SU-DHL-6 (cell line): ENCODE results near the gene HECW1.

ENCODE experiments used
- CTCF ChIP-seq: fragments of 200-600 bp; sonication (generic); IDR thresholded peaks from one replicate; pipeline ENCODE4 v1.5.1; 2017; ENCODE audit warnings: antibody characterized with exemption, mild to moderate bottlenecking, low read length, moderate library complexity; ENCODE audit not compliant: insufficient read depth, poor library complexity, severe bottlenecking
- EZH2phosphoT487 ChIP-seq: fragments of 200-600 bp; sonication (generic), shearing (Covaris generic); conservative IDR thresholded peaks from 2 replicates; pipeline ENCODE4 v1.6.1; 2018; ENCODE audit warnings: mild to moderate bottlenecking, antibody characterized with exemption, low read length, moderate library complexity, mixed read lengths

- TF ChIP-seq CTCF = no peak
- TF ChIP-seq EZH2phosphoT487 = no peak
These were observed 251.9 kb downstream of the HECW1 start for GRCh38 chr7:43364391-43364790.
